Measurements from ENCODE around the gene ANKRD33B. TPM values are rescaled to one million over a fixed set of nuclear protein-coding genes. Genes with fewer than 3 reads are reported as not detected.
A peak's percentile ranks its signal among the peaks of the same experiment; 100 is the strongest.
"Not testable (repeated sequence)": the region's sequence is repeated elsewhere in the genome, so short reads cannot be mapped to it uniquely, and the experiment has no call there.

Gene ANKRD33B
- total RNA-seq, 1 donor from 2014 or later: 2.2 TPM

DNA sequence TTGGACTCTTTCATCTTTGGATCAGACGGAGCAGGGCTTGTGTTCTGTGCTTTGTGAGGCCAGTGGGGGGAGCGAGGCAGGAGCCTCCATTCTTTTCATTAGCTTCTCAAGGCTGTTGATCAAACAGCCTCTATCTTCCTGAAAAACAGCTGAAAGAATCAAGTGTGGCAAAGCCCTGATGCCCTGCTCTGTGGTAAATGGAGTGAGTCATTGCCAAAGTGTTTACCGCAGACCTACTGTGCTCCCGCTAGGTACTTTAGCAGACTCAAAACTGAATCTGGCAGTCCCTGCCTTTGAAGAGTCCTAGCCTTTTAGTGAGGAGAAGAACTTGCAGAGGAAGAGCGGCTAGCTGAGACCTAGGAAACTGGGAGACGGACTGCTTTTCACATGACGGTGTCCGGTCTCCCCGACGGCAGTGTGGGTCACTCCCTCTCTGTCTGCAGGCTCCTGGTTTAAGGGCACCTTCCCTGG is 3.3 kb downstream of the ANKRD33B start:
- H3K4me1 Mint-ChIP-seq: peaks cover 13% of the 10 kb centered on the region
- H4K20me1 ChIP-seq (ENCODE audit: low read depth): peaks cover 21% of the 10 kb centered on the region
- H3K27ac ChIP-seq: no peak overlapping the region
- no peaks in the 10 kb centered on the region for H3K36me3 Mint-ChIP-seq
- no peak overlapping the region for H3K4me3 ChIP-seq
- no peaks in the 10 kb centered on the region for H3K36me3 ChIP-seq
- no peak overlapping the region for H2AFZ ChIP-seq (replicated peaks)
- peaks cover 27% of the 10 kb centered on the region for H3K4me1 ChIP-seq
- peaks cover 71% of the 10 kb centered on the region for H3K27me3 ChIP-seq
- H3F3A ChIP-seq (ENCODE audit: low read depth): peaks cover 13% of the 10 kb centered on the region
- H3K27ac Mint-ChIP-seq: no peak overlapping the region
- no peaks in the 10 kb centered on the region for H3K79me2 ChIP-seq (ENCODE audit: low read depth)
- no peak overlapping the region for H3K9ac ChIP-seq
- H3K27me3 Mint-ChIP-seq (ENCODE audit: insufficient read depth, low read depth): peaks cover 23% of the 10 kb centered on the region
- TF ChIP-seq, protein P1, sequence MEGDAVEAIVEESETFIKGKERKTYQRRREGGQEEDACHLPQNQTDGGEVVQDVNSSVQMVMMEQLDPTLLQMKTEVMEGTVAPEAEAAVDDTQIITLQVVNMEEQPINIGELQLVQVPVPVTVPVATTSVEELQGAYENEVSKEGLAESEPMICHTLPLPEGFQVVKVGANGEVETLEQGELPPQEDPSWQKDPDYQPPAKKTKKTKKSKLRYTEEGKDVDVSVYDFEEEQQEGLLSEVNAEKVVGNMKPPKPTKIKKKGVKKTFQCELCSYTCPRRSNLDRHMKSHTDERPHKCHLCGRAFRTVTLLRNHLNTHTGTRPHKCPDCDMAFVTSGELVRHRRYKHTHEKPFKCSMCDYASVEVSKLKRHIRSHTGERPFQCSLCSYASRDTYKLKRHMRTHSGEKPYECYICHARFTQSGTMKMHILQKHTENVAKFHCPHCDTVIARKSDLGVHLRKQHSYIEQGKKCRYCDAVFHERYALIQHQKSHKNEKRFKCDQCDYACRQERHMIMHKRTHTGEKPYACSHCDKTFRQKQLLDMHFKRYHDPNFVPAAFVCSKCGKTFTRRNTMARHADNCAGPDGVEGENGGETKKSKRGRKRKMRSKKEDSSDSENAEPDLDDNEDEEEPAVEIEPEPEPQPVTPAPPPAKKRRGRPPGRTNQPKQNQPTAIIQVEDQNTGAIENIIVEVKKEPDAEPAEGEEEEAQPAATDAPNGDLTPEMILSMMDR (IDR thresholded peaks at IDR 0.05): no peak
- TF ChIP-seq EZH2phosphoT487 (IDR thresholded peaks at IDR 0.05) (no peak), EZH2 (IDR thresholded peaks at IDR 0.05) (no peak)
- peak overlapping the region; percentile 1 for H3K4me3 Mint-ChIP-seq
- H3K4me2 ChIP-seq: no peak overlapping the region
- H3K9me3 ChIP-seq (ENCODE audit: low read depth): no peaks in the 10 kb centered on the region
- no peaks in the 10 kb centered on the region for H3K9me3 Mint-ChIP-seq
- no peak for DNase-seq (ENCODE audit: low spot score)

DNA sequence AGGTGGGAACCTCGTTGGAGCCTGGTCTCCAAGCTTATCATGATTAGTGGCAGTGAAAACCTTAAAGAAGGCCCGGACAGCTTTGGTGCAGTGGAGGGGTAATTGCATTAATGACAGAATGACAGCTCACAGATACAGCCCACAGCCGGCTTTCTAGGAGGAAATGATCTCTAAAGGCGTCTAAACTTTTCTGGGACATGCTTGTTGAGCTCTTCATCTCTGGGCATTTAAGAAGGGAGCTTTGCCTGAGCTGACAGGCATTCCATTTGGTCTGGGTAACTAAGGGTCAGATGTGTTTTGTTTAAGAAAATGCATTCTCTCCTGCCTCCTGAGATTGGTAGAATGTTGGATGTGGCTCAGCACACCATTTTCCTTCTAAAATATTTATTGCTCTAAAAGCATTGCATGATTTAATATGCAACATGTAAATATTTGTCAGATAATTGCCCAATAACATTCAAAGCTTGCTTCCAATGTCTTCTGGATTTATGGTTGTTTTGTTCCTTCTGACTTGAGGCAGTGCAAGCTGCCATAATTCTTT is 4.0 kb downstream of the ANKRD33B start:
- peaks cover 64% of the 10 kb centered on the region for H3K27me3 ChIP-seq
- TF ChIP-seq, protein P1 (IDR thresholded peaks at IDR 0.05): no peak
- no peak for TF ChIP-seq EZH2phosphoT487 (IDR thresholded peaks at IDR 0.05)
- no peak for TF ChIP-seq EZH2 (IDR thresholded peaks at IDR 0.05)
- no peak overlapping the region for H3K9ac ChIP-seq

DNA sequence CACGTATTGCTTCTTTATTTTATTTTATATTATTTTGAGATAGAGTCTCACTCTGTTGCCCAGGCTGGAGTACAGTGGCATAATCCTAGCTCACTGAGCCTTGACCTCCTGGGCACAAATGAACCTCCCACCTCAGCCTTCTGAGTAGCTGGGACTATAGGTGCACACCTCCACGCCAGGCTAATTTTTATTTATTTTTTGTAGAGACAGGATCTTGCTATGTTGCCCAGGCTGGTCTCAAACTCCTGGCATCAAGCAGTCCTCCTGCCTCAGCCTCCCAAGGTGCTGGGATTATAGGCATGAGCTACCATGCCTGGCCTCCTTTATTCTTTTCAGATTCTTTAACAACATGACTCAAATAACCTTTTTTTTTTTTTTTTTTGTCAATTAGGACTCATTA is 6.7 kb downstream of the ANKRD33B start:
- not testable (repeated sequence) for H3F3A ChIP-seq (ENCODE audit: low read depth); H3K27ac ChIP-seq; H3K36me3 Mint-ChIP-seq; H3K4me3 ChIP-seq; H2AFZ ChIP-seq (replicated peaks); H3K4me1 Mint-ChIP-seq; H3K9me3 ChIP-seq (ENCODE audit: low read depth); H3K9me3 Mint-ChIP-seq; H3K27ac Mint-ChIP-seq; H3K9ac ChIP-seq; H3K4me3 Mint-ChIP-seq; DNase-seq (ENCODE audit: low spot score); H3K36me3 ChIP-seq; H3K79me2 ChIP-seq (ENCODE audit: low read depth); H3K4me2 ChIP-seq
- peaks cover 17% of the 10 kb centered on the region for H4K20me1 ChIP-seq (ENCODE audit: low read depth)
- peaks cover 37% of the 10 kb centered on the region for H3K27me3 ChIP-seq
- H3K4me1 ChIP-seq: peaks cover 17% of the 10 kb centered on the region
- H3K27me3 Mint-ChIP-seq (ENCODE audit: insufficient read depth, low read depth): peaks cover 11% of the 10 kb centered on the region

More for the DNA sequence above, 4.0 kb downstream of the ANKRD33B start:
- Mint-ChIP-seq H3K4me3 (no peak overlapping the region), H3K27ac (no peak overlapping the region), H3K36me3 (no peaks in the 10 kb centered on the region), H3K4me1 (peaks cover 13% of the 10 kb centered on the region), H3K27me3 (ENCODE audit: insufficient read depth, low read depth) (peaks cover 20% of the 10 kb centered on the region), H3K9me3 (no peaks in the 10 kb centered on the region)
- Histone ChIP-seq H3K36me3 (no peaks in the 10 kb centered on the region), H4K20me1 (ENCODE audit: low read depth) (peaks cover 21% of the 10 kb centered on the region), H3K79me2 (ENCODE audit: low read depth) (no peaks in the 10 kb centered on the region), H3K9me3 (ENCODE audit: low read depth) (no peaks in the 10 kb centered on the region), H3K4me3 (no peak overlapping the region), H2AFZ (replicated peaks) (no peak overlapping the region), H3F3A (ENCODE audit: low read depth) (peaks cover 8% of the 10 kb centered on the region), H3K4me2 (no peak overlapping the region), H3K4me1 (peaks cover 27% of the 10 kb centered on the region), H3K27ac (no peak overlapping the region)
- DNase-seq (ENCODE audit: low spot score): peak; percentile 36

DNA sequence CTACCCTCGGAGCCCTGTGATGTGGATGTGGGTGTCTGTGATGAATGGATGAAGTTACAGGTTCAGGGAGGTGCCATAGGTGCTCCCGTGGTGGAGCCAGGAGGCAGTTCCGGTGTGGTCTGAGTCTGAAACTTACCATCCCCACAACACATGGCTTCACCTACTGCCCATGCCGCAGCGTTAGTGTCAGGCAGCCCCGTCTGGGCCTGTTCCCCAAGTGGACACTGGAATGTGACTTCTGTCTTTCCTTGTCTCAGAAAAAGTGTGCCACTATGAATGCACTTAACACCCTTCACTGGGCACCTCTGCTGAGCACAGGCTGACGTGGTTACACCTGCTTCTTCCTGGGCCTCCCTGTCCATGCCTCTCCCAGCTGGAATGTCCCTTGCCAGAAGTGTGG is 8.6 kb downstream of the ANKRD33B start:
- H3K27me3 ChIP-seq: peaks cover 18% of the 10 kb centered on the region
- peaks cover 7% of the 10 kb centered on the region for H3K4me1 ChIP-seq
- no peaks in the 10 kb centered on the region for H3F3A ChIP-seq (ENCODE audit: low read depth)
- Mint-ChIP-seq H3K9me3 (no peaks in the 10 kb centered on the region), H3K4me3 (no peak overlapping the region), H3K36me3 (no peaks in the 10 kb centered on the region), H3K27ac (no peak overlapping the region), H3K4me1 (peaks cover 5% of the 10 kb centered on the region), H3K27me3 (ENCODE audit: insufficient read depth, low read depth) (no peaks in the 10 kb centered on the region)
- DNase-seq (ENCODE audit: low spot score): no peak
- H3K9ac ChIP-seq: no peak overlapping the region
- no peaks in the 10 kb centered on the region for H3K36me3 ChIP-seq
- H3K9me3 ChIP-seq (ENCODE audit: low read depth): no peaks in the 10 kb centered on the region
- no peak overlapping the region for H3K27ac ChIP-seq
- H3K4me3 ChIP-seq: no peak overlapping the region
- TF ChIP-seq, protein P1 (IDR thresholded peaks at IDR 0.05): no peak
- TF ChIP-seq EZH2 (IDR thresholded peaks at IDR 0.05) (no peak), EZH2phosphoT487 (IDR thresholded peaks at IDR 0.05) (no peak)
- H2AFZ ChIP-seq (replicated peaks): no peak overlapping the region
- H4K20me1 ChIP-seq (ENCODE audit: low read depth): no peaks in the 10 kb centered on the region
- no peak overlapping the region for H3K4me2 ChIP-seq
- no peaks in the 10 kb centered on the region for H3K79me2 ChIP-seq (ENCODE audit: low read depth)

Measured in neural progenitor cell (in vitro differentiated cells).